HG02970 (cell line): ENCODE data around the gene PLTP.
"Not testable (repeated sequence)": the region's sequence is repeated elsewhere in the genome, so short reads cannot be mapped to it uniquely, and the experiment has no call there.

Experiments
- ATAC-seq: cut with Tn5 transposase; IDR thresholded peaks from one replicate; pipeline ENCODE4 v1.9.1; 2021; ENCODE audit warnings: mild to moderate bottlenecking, moderate library complexity, moderate number of reproducible peaks; ENCODE audit not compliant: unreplicated experiment, low FRiP score

Gene PLTP

GRCh38 chr20:45880988-45881788 is 30.8 kb downstream of the PLTP start, which contains the start of gene ZSWIM1:
TSS of gene ZSWIM1 (plus strand) at chr20:45881227. CDS start at chr20:45882593, 1,366 bp downstream.
- ATAC-seq, result peak; percentile 92

GRCh38 chr20:45878076-45878761 is 33.7 kb downstream of the PLTP start:
- ATAC-seq, result no peak

DNA sequence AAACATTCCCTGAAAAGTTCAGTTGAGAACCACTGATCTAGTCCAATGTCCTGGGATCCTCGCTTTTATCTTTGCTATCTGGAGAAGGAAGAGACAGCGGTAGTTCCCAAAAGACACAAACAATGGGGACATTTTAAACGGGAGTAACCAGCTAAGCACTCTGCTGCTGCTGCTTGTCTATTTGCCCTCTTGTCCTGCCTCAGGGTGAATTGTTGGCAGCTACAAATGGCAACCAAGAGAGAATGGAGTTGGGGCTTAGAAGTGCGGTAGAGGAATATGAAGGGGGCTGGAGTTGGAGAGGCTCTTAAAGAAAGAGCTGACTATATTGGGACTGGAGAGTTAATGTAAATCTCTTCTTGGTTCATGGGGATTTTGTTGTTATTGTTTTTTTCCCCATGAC is 37.4 kb downstream of the PLTP start:
- ATAC-seq, result no peak

- not testable (repeated sequence) for ATAC-seq
Observed at GRCh38 chr20:45874104-45874481, 37.9 kb downstream of the PLTP start.

DNA sequence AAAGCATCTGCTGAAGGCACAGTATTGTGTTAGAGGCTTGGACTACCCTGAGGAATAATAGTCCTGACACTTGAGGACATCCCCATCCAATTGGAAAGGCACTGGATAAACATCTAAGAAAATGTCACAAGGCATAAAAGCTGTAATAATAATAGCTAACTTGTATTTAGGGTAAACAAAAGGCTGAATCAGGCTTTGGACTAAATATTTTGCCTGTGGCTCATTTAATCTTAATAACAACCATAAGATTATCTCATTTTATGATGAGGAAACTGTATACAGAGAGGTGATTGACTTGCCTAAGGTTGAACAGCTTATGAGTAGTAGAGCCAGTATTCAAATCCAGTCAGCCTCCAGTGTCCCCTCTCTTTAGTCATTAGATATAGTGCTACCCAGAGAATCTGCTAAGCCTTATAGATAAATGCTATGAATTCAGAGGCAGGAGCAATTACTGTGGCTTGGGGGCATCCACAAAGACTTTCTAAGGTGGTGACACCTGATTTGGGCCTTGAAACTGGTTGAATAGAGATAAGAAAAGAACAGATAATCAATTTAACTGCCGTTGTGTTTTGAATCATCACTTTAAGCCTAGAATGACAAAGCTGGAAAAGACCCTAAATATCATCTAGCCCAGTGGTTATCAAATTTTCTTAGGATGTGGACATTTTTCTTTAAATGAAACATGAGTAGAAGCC is 38.4 kb downstream of the PLTP start:
- ATAC-seq, result no peak

GRCh38 chr20:45872626-45873025 is 39.3 kb downstream of the PLTP start:
- ATAC-seq, result no peak

- no peak for ATAC-seq
Observed at GRCh38 chr20:45867819-45868176, 44.2 kb downstream of the PLTP start.

DNA sequence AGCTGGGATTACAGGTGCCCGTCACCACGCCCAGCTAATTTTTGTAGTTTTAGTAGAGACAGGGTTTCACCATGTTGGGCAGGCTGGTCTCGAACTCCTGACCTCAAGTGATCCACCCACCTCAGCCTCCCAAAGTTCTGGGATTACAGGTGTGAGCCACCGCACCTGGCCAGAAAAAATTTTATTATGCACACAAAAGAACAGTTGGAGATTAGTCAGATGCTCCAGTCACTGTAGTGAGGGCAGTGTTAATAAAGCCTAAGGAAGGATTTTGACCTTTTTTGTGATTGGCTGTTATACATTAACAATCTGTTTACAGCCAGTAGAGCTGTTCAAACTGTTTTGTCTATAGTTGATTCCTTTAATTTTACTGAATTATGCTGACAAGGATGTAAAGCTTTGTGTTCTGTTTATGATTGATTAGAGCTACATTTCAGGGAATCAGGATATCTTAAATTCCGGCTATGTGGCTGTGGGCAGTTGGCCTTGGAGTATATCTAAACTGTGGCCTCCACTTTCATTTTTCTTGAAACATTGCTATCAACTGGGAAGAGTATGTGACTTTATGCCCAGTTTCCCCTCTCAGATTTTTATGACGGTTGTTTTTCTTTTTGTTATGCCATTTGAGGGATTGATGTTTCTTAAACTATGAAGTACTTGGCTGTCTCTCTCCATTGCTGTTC is 44.7 kb downstream of the PLTP start:
- ATAC-seq, result no peak

GRCh38 chr20:45866454-45866853 is 45.5 kb downstream of the PLTP start:
- no peak for ATAC-seq

GRCh38 chr20:45863543-45864470 is 48.1 kb downstream of the PLTP start:
- no peak for ATAC-seq

- no peak for ATAC-seq
Observed at GRCh38 chr20:45861221-45862075, 50.5 kb downstream of the PLTP start.

DNA sequence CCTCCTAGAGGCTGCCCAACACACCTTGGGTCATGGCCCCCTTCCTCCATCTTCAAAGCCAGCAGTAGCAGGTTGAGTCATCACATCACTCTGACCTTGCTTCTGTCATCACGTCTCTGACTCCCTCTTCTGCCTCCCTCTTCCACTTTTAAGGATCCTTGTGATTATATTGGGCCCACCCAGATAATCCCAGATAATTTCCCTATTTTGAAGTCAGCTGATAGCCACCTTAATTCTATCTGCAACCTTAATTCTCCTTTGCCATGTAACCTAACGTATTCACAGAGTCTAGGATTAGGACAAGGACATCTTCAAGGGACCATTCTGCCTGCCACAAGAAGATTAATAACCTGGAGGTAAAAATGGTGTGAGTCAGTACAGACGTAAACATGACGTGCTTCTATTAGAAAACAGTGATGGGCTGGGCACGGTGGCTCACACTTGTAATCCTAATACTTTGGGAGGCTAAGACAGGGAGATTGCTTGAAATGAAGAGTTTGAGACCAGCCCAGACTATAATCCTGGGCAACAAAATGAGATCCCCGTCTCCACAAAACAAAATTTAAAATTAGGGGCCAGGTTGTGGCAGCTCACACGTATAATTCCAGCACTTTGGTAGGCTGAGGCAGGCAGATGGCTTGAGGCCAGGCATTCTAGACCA is 51.3 kb downstream of the PLTP start:
- ATAC-seq, result no peak

DNA sequence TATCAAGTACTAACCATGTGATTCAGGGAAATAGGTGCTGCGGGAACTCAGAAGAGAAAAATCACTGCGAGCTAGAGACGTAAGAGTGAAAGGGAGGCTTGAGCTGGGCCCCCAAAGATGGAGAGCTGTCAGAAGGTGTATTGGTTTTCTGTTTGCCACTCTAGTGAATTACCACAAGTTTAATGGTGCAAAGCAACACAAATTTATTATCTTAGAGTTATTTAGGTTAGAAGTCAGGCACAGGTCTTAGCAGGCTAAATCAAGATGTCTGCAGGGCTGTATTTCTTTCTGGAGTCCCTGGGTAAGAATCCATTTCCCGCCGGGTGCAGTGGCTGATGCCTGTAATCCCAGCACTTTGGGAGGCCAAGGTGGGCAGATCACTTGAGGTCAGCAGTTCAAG is 52.0 kb downstream of the PLTP start:
- ATAC-seq, result no peak

- ATAC-seq, result no peak
Observed at GRCh38 chr20:45857882-45858216, 54.1 kb downstream of the PLTP start.

GRCh38 chr20:45857114-45857881 is 54.7 kb downstream of the PLTP start, which contains the start of the genes ACOT8 and ZSWIM3:
TSS of gene ACOT8 (minus strand) at chr20:45857392. CDS start at chr20:45857315, 77 bp downstream.
TSS of gene ZSWIM3 (plus strand) at chr20:45857614. CDS start at chr20:45857826, 212 bp downstream.
- ATAC-seq, result peak; percentile 96

DNA sequence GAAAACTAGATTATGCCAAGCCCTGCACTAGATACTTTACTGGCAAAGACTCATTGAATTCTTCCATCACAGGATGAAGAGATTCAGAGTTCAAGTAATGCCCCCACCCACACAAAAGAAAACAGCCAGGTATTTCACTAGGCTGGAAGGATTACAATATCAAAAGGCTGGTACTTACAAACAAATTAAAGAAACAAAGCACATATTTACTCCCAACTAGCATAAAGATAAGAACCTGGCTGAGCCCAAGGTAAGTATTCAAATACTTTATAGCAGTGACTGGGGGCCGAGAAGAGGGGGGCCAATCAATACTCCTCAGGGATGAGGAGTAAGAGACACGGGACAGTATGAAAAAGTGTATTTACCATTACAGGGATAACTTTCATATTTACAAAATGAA is 58.5 kb downstream of the PLTP start:
- no peak for ATAC-seq

- no peak for ATAC-seq
Observed at GRCh38 chr20:45852326-45852725, 59.6 kb downstream of the PLTP start.
